WTC11 (cell line): ENCODE measurements around the gene CDC42EP4. TPM values are rescaled to one million over a fixed set of nuclear protein-coding genes. Genes with fewer than 3 reads are reported as not detected.

Experiments used
- ATAC-seq: fragments of 200-7000 bp; cut with Tn5 transposase; 2 replicates; pipeline ENCODE4 v1.10.0; 2021; ENCODE audit warnings: mild to moderate bottlenecking, moderate library complexity
- CTCF ChIA-PET: fragments of 300-600 bp; sonication (Branson Sonifier 250); formaldehyde crosslinking; loops from one replicate; lab custom pipeline; 2021; ENCODE audit warnings: antibody characterized with exemption; lab: Charles Lee
- POLR2A ChIA-PET: fragments of 350-600 bp; sonication (Branson Sonifier 250); formaldehyde crosslinking; loops from one replicate; lab custom pipeline; 2021; ENCODE audit warnings: antibody characterized with exemption; lab: Charles Lee
- DNase-seq: peaks from one replicate; pipeline ENCODE4 v3.0.0; 2021; ENCODE audit warnings: low spot score
- H3K27ac Mint-ChIP-seq: 2 replicates; pipeline ENCODE4 v1.8.0; 2021; ENCODE audit warnings: mixed read lengths
- H3K27me3 Mint-ChIP-seq: 2 replicates; pipeline ENCODE4 v1.8.0; 2021; ENCODE audit warnings: low read depth, mild to moderate bottlenecking, moderate library complexity, mixed read lengths
- H3K36me3 Mint-ChIP-seq: 2 replicates; pipeline ENCODE4 v1.8.0; 2021; ENCODE audit warnings: mixed read lengths
- H3K4me1 Mint-ChIP-seq: 2 replicates; pipeline ENCODE4 v1.8.0; 2022; ENCODE audit warnings: mixed read lengths
- H3K4me3 Mint-ChIP-seq: 2 replicates; pipeline ENCODE4 v1.8.0; 2021; ENCODE audit warnings: mild to moderate bottlenecking, moderate library complexity, mixed read lengths
- H3K9me3 Mint-ChIP-seq: 2 replicates; pipeline ENCODE4 v1.8.0; 2021; ENCODE audit warnings: mixed read lengths
- ATF1 ChIP-seq: sonication (generic); formaldehyde crosslinking; IDR thresholded peaks from 2 replicates; pipeline ENCODE4 v1.8.1; 2023; ENCODE audit warnings: mild to moderate bottlenecking, moderate library complexity, missing genetic modification reagents
- FOXK1 ChIP-seq: sonication (generic); formaldehyde crosslinking; IDR thresholded peaks from 2 replicates; pipeline ENCODE4 v1.8.0; 2022; ENCODE audit warnings: mild to moderate bottlenecking, moderate library complexity, missing genetic modification reagents
- GABPB1 ChIP-seq: sonication (generic); formaldehyde crosslinking; IDR thresholded peaks from 2 replicates; pipeline ENCODE4 v1.8.1; 2023; ENCODE audit warnings: mild to moderate bottlenecking, missing genetic modification reagents
- MLX ChIP-seq: sonication (generic); formaldehyde crosslinking; IDR thresholded peaks from 2 replicates; pipeline ENCODE4 v1.8.1; 2023; ENCODE audit warnings: mild to moderate bottlenecking, missing genetic modification reagents, moderate library complexity
- NR2C2 ChIP-seq: sonication (generic); formaldehyde crosslinking; IDR thresholded peaks from 2 replicates; pipeline ENCODE4 v1.8.0; 2022; ENCODE audit warnings: mild to moderate bottlenecking, missing genetic modification reagents
- OVOL2 ChIP-seq: fragments of 250-450 bp; sonication (Bioruptor Pico); IDR thresholded peaks from 2 replicates; pipeline ENCODE4 v1.9.0; 2021; ENCODE audit warnings: mild to moderate bottlenecking, borderline replicate concordance
- PRRX2 ChIP-seq: fragments of 250-450 bp; sonication (Bioruptor Pico); IDR thresholded peaks from 2 replicates; pipeline ENCODE4 v1.8.0; 2021; ENCODE audit warnings: mild to moderate bottlenecking
- RELA ChIP-seq: sonication (generic); formaldehyde crosslinking; IDR thresholded peaks from 2 replicates; pipeline ENCODE4 v1.8.1; 2022; ENCODE audit warnings: missing genetic modification reagents, mild to moderate bottlenecking, borderline replicate concordance
- STAT6 ChIP-seq: sonication (generic); formaldehyde crosslinking; conservative IDR thresholded peaks from 2 replicates; pipeline ENCODE4 v1.8.1; 2023; ENCODE audit warnings: mild to moderate bottlenecking, low read depth, missing genetic modification reagents, moderate library complexity
- ZNF512 ChIP-seq: sonication (generic); formaldehyde crosslinking; IDR thresholded peaks from 2 replicates; pipeline ENCODE4 v1.8.1; 2022; ENCODE audit warnings: missing genetic modification reagents, borderline replicate concordance
- ZNF671 ChIP-seq: fragments of 250-450 bp; sonication (Bioruptor Pico); IDR thresholded peaks from 2 replicates; pipeline ENCODE4 v1.8.0; 2021; ENCODE audit warnings: mild to moderate bottlenecking
- total RNA-seq: library from RNA; stranded (reverse); gene quantifications from 3 replicates; pipeline ENCODE4 v1.2.3, GENCODE V29; 2021
- TF ChIP-seq, protein P1 (sequence below): sonication (generic); formaldehyde crosslinking; IDR thresholded peaks from 2 replicates; pipeline ENCODE4 v1.8.0; 2022; ENCODE audit warnings: mild to moderate bottlenecking, missing genetic modification reagents
- TF ChIP-seq, protein P2 (sequence below): sonication (generic); formaldehyde crosslinking; IDR thresholded peaks from 2 replicates; pipeline ENCODE4 v1.8.1; 2023; ENCODE audit warnings: mild to moderate bottlenecking, missing genetic modification reagents
- TF ChIP-seq, protein P3 (sequence below): fragments of 250-450 bp; sonication (Bioruptor Pico); IDR thresholded peaks from 2 replicates; pipeline ENCODE4 v1.9.0; 2021; ENCODE audit warnings: moderate library complexity, mild to moderate bottlenecking, inconsistent platforms, borderline replicate concordance
- TF ChIP-seq, protein P4 (sequence below): sonication (generic); formaldehyde crosslinking; IDR thresholded peaks from 2 replicates; pipeline ENCODE4 v1.8.1; 2023; ENCODE audit warnings: mild to moderate bottlenecking, missing genetic modification reagents, moderate library complexity
- TF ChIP-seq, protein P5 (sequence below): fragments of 250-450 bp; sonication (Bioruptor Pico); IDR thresholded peaks from 2 replicates; pipeline ENCODE4 v1.9.0; 2021; ENCODE audit warnings: mild to moderate bottlenecking
- TF ChIP-seq, protein P6 (sequence below): sonication (generic); formaldehyde crosslinking; IDR thresholded peaks from 2 replicates; pipeline ENCODE4 v1.8.1; 2022; ENCODE audit warnings: low read depth, missing genetic modification reagents, borderline replicate concordance

Gene CDC42EP4
- total RNA-seq, 1 experiment from 2014 or later = 18.8 TPM

GRCh38 chr17:73274490-73274889 lies 37.3 kb downstream of the CDC42EP4 start:
- Mint-ChIP-seq H3K27me3 (no peaks in the 10 kb centered on the region), H3K4me1 (peaks cover 9% of the 10 kb centered on the region; the same call in 1 of the 2 replicates), H3K27ac (peak overlapping the region; percentile 23), H3K4me3 (no peak overlapping the region), H3K9me3 (0 out of 2 replicates have a peak, but pooled peaks cover 5% of the 10 kb centered on the region), H3K36me3 (no peaks in the 10 kb centered on the region)
- POLR2A ChIA-PET = no interaction called here
- no peak for ATAC-seq
- no peak for DNase-seq
- TF ChIP-seq OVOL2 (CRISPR knock-in tag) (no peak), PRRX2 (no peak), GABPB1 (no peak), ATF1 (CRISPR knock-in tag) (no peak), FOXK1 (CRISPR knock-in tag) (no peak), ZNF512 (CRISPR knock-in tag) (no peak), ZNF671 (CRISPR knock-in tag) (no peak), NR2C2 (CRISPR knock-in tag) (no peak), MLX (no peak), RELA (CRISPR knock-in tag) (no peak), STAT6 (CRISPR knock-in tag) (no peak)
- TF ChIP-seq, protein P1, sequence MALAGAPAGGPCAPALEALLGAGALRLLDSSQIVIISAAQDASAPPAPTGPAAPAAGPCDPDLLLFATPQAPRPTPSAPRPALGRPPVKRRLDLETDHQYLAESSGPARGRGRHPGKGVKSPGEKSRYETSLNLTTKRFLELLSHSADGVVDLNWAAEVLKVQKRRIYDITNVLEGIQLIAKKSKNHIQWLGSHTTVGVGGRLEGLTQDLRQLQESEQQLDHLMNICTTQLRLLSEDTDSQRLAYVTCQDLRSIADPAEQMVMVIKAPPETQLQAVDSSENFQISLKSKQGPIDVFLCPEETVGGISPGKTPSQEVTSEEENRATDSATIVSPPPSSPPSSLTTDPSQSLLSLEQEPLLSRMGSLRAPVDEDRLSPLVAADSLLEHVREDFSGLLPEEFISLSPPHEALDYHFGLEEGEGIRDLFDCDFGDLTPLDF = no peak
- TF ChIP-seq, protein P2, sequence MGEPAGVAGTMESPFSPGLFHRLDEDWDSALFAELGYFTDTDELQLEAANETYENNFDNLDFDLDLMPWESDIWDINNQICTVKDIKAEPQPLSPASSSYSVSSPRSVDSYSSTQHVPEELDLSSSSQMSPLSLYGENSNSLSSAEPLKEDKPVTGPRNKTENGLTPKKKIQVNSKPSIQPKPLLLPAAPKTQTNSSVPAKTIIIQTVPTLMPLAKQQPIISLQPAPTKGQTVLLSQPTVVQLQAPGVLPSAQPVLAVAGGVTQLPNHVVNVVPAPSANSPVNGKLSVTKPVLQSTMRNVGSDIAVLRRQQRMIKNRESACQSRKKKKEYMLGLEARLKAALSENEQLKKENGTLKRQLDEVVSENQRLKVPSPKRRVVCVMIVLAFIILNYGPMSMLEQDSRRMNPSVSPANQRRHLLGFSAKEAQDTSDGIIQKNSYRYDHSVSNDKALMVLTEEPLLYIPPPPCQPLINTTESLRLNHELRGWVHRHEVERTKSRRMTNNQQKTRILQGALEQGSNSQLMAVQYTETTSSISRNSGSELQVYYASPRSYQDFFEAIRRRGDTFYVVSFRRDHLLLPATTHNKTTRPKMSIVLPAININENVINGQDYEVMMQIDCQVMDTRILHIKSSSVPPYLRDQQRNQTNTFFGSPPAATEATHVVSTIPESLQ = no peak
- TF ChIP-seq, protein P3, sequence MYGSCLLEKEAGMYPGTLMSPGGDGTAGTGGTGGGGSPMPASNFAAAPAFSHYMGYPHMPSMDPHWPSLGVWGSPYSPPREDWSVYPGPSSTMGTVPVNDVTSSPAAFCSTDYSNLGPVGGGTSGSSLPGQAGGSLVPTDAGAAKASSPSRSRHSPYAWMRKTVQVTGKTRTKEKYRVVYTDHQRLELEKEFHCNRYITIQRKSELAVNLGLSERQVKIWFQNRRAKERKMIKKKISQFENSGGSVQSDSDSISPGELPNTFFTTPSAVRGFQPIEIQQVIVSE (CRISPR knock-in tag) = no peak
- TF ChIP-seq, protein P4, sequence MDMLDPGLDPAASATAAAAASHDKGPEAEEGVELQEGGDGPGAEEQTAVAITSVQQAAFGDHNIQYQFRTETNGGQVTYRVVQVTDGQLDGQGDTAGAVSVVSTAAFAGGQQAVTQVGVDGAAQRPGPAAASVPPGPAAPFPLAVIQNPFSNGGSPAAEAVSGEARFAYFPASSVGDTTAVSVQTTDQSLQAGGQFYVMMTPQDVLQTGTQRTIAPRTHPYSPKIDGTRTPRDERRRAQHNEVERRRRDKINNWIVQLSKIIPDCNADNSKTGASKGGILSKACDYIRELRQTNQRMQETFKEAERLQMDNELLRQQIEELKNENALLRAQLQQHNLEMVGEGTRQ = no peak
- TF ChIP-seq, protein P5, sequence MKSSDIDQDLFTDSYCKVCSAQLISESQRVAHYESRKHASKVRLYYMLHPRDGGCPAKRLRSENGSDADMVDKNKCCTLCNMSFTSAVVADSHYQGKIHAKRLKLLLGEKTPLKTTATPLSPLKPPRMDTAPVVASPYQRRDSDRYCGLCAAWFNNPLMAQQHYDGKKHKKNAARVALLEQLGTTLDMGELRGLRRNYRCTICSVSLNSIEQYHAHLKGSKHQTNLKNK = no peak
- TF ChIP-seq, protein P6, sequence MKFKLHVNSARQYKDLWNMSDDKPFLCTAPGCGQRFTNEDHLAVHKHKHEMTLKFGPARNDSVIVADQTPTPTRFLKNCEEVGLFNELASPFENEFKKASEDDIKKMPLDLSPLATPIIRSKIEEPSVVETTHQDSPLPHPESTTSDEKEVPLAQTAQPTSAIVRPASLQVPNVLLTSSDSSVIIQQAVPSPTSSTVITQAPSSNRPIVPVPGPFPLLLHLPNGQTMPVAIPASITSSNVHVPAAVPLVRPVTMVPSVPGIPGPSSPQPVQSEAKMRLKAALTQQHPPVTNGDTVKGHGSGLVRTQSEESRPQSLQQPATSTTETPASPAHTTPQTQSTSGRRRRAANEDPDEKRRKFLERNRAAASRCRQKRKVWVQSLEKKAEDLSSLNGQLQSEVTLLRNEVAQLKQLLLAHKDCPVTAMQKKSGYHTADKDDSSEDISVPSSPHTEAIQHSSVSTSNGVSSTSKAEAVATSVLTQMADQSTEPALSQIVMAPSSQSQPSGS (CRISPR knock-in tag) = no peak
- TF ChIP-seq, all 79 proteins: peak for 0
- CTCF ChIA-PET = interaction anchor here (0.5 kb wide), 1 partner anchor 304 kb away, joined by 3 read pairs; no protein-coding TSS in a partner anchor
